Stimulated activated CD4-positive, alpha-beta T cell treated with anti-CD3 and anti-CD28 coated beads, Interleukin-4, amount 100 ng/mL, for 1 hour (primary cell): ENCODE measurements around the gene EXOC3L2.
A peak's percentile ranks its signal among the peaks of the same experiment; 100 is the strongest.
"Not testable (repeated sequence)": the region's sequence is repeated elsewhere in the genome, so short reads cannot be mapped to it uniquely, and the experiment has no call there.

Experiments used
- DNase-seq: peaks from one replicate; pipeline ENCODE4 v3.0.0-alpha.2; 2020

The EXOC3L2 gene

DNA sequence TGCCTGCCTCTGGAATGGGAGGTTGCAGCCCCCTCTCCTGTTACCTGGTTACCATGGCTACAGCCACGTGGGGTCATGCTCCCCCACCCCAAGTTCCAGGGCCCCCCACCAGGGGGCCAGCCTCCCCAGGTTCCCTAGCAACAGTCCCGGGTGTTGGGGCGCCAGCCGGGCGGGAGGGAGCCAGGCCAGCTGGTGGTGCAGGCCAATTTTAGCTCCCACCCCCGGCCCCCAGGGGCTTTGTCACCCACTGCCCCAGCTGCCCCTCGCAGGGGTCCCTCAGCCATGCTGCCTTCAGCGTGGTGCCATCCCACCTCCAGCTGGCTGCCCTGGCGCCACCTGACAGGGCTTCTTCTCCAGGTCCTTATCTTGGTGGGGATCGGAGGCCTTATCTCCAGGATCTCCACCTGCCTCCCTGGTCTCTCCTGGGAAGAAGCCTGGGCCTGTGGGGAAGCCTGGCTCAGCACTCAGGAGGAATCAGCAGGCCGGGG is 8.9 kb upstream of the EXOC3L2 start:
- peak; percentile 15 for DNase-seq

DNA sequence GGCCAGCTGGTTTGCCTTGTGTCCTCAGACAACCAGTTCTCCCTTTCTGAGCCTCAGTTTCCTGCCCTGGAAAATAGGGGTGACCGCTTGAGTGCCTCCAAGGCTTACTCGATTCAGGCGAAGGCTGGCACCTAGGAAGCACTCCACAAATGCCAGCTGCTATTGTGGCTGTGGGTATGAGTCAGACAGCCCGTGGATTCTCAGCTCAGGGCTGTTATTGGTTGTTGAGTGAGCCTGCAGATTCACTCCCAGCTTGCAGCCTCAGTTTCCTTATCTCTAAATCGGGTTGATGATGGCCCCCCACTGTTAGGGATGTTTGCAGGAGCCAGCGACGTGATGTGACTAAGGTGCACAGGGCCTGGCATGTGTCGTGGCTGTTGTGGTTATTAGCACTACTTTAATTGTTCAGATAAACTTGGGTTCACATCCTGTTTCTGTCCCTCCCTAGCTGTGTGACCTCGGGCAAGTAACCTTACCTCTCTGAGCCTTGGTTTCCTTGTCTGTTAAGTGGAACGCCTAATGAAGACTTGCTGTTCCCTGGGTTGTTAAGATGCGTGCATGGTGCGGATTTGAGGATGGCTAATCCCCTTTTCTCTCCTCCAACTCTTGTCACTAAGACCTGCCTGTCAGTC is 8.3 kb upstream of the EXOC3L2 start:
- DNase-seq: no peak

DNA sequence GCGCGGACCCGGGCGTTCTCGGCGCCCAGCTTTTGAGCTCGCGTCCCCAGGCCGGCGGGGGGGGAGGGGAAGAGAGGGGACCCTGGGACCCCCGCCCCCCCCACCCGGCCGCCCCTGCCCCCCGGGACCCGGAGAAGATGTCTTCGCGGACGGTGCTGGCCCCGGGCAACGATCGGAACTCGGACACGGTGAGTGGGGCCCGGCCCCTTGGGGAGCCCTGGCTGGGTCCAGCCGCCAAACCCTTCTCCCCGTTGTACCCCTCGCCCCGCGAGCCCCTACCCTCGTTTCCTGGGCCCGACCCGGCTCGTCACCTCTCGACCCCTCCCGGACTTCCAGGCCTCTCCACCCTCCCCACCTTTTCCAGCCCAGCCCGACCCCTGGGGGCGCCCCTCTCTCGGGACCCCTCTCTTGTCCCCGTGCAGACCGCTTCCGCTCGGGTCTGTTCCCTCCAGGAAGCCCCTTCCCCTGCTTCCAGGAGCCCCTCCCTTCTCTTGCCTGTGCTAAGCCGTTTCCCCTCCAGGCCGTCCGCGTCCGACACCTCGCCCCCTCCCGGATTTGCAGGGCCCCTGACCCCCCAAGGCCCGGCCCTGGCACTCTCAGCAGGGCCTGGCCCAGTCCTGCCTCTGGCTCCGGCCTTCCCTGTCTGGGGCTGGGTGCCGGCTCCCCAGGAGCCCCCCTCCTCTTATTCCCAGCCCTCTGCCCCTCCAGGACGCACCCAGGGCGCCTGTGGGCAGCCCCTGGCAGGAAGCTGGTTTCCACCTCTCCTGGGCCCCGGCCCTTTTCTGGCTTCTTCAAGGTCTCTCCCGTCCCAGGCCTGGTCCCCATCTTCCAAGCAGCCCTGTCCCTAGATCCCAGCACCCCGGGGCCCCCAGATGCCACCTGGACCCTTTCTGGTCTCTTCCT is 6.5 kb upstream of the EXOC3L2 start:
- peak; percentile 7 for DNase-seq

DNA sequence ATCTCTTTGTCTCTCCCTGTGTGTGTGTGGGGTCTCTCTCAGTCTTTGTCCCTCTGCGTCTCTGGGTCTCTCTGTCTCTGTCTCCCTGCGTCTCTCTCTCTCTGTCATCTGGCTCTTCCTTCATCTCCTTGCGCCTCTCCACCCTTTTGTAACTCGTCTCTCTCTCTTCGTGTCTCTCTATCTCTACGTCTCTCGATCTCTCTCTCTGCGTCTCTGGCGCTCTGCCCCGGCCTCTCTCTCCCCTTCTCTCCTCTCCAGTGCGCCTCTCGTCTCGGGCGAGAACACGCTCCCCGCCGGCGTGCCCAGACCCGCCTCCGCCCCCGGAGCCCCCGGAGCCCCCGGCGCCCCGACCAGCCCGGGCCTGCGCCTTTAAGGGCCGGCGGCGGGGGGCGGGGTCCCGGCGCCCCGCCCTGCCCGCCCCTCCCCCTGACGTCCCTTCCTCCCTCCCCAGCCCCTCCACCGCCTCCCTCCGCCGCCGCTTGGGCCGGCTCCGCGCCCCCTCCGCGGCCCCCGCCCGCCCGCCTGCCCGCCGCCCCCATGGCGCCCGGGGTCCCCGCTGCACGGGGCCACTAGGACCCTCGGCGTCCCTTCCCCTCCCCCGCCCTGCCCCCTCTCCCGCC is 5.7 kb upstream of the EXOC3L2 start, which contains the start of gene MARK4:
Gene MARK4 (plus strand): TSS at position 440 of the 620 bp plus-strand sequence. CDS start 318 bp downstream, outside the sequence.
- peak; percentile 64 for DNase-seq

DNA sequence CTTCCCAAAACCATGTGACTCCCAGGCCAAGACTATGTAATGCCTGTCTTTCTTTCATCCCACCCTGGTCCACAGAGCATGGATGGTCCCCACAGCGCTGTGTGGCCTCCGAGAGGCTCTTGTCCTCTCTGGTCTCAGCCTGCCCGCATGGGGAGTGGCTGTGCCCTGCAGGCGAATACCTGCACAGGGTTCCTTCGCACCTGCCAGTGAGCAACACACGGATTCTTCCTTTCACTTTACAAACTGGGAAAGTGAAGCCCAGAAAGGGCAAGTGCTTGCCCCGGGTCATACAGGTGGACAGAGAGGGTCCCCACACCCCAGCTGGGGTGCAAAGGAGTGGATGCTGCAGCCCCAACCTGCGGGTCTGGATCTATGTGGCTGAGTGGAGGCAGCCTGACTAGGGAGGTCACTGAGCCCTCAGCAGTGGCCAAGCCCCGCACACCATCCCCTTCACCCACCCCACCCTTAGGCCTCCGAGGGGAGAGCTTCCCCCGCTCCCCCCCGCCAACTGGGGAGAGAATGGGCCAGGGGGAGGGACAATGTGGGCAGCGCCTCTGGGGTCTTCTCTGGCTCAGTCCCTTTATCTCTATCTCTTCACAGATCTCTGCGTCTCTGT is 5.1 kb upstream of the EXOC3L2 start:
- DNase-seq: no peak

DNA sequence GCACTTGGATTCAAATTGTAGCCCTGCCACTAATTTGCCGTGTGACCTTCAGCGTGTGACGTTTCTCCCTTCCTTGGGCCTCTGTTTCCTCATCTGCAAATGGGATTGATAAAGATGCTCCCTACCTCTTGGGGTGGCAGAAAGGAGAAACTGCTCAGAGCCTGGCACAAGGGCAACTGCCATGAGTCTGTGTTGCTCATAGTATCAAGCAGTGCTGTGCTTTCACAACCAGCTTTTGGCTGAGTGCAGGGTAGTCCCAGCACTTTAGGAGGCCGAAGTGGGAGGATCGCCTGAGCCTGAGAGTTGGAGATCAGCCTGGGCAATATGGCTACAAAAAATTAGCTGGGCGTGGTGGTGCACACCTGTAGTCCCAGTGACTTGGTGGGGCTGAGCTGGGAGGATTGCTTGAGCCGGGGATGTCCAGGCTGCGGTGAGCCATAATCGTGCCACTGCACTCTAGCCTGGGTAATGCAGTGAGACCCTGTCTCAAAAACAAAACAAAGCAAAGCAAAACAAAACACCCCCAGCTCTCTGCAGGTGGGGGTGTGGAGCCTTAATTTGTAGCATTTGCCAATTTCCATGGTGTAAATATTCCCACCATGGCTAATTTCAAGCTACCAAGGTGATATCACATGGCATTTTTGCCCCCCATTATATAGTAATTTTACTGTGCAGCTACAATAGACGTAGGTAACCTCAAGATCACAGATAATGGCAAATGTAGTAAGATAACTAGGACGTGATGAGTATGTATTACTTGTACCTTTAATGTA is 4.2 kb upstream of the EXOC3L2 start:
- DNase-seq: no peak

DNA sequence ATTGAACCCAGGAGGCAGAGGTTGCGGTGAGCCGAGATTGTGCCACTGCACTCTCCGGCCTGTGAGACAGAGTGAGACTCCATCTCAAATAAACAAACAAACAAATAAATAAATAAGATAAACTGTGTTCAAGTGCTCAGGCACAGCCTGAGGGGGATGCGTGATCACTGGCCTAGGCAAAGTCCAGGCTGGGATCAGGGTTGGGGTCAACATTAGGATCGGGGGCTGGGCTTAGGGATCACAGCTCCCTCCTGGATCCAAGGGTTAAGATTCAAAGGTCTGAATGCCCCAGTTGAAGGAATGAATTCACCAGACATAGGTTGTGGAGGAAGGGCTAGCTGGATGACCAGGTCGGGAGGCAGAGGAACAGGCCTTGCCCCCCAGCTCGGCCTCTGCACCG is 1.9 kb upstream of the EXOC3L2 start:
- DNase-seq: no peak

DNA sequence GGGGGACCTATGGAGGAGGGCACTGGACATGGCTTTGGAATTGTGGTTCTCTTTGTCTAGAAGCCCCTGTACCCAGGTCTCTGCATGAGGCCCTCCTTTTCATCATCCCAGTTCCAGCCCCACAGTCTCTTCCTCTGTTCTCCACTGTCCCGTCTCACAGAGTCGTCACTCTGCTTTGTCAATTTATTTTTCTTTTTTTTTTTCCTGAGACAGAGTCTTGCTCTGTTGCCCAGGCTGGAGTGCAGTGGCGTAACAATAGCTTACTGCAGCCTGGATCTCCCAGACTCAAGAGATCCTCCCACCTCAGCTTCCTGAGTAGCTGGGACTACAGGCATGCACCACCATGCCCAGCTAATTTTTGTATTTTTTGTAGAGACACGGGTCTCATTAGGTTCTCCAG is 619 bp upstream of the EXOC3L2 start:
- no peak for DNase-seq

DNA sequence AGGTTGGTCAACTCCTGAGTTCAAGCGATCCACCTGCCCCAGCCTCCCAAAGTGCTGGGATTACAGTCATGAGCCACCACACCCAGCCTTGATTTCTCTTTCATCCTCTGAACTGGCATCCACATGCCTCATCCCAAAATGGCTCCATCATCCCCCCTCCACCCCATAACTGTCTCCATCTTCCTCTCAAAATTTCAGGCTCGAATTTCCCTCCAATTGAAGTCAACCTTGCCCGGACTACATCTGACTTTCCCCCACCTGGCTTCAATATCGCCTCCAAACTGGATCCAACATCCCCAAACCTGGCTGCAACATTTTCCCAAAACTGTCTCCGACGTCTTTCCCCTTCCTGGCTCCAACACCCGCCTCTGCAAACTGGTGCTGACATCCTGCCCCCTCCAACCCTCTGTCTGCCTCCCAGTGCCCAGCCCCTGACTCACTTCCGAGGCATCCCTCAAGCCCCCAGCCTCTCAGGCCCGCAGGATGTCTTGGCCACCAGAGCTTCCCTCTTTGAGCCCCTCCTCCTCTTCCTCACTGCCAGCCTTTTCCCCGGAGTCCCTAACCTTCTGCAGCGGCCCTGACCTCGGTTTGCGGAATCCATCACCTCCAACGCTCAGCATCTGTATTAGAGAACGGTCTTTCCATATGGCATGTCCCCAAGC is 943 bp downstream of the EXOC3L2 start:
- DNase-seq: no peak

DNA sequence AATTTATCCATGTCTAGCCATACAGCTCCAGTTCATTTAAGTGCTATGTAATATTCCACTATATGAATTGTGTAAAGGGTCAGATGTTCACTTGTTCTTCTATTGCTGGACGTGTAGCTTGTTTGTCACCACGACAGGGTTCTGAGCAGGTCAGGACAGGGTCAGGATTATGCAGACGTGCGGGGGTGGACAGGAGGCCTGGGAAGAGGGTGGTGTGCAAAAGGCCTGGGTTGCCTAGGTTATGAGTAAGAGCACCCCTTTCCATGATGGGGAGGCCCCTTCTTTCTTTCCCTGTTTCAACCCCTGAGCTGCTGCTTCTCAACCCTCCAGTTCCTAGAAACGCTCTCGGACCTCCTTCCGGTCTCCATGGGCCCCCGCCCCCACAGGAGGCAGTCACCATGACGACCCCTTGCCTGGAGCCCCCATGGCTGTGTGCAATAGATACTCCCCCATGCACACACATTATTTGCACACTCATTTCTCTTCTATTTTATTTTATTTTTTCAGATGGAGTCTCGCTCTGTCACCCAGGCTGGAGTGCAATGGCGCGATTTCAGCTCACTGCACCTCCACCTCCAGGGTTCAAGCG is 2.0 kb downstream of the EXOC3L2 start:
- DNase-seq: no peak

DNA sequence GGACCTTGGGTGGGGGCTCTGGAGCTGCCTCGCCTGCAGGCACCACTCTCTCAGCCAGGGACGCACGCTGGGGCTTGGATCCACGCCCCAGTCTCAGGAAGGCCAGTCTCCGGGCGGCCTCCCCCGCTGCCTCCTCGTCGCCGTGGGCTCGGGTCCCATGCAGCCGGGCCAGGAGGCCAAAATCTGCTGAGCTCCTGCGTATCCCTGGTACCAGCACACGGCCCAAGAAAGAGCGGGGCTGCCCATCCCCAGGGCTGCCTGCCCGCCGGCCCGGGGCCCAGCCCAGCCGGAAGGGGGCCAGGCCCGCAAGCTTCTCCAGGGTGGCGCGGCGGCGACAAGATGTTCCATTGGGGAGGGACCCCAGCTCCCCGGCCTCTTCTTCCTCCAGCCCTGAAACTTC is 6.7 kb downstream of the EXOC3L2 start:
- DNase-seq: no peak

DNA sequence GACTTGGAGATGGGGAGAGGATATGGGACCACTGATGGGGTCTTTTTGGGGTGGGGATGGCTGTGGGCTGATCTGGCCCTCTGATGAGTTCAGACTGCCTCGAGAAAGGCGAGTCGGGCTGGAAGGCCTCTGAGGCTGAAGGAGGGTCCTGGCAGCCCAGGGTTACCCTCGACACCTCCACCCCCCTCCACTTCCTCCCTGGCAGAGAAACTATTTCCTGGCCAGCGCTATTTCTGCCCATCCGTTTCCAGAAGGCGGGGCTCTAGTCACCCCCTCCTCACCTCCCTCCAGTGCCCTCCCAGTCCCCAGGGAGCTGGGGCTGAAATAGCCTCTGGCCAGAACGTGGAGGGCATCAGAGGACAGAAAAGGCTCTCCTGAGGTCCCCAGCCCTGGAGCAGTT is 9.7 kb downstream of the EXOC3L2 start:
- DNase-seq: no peak

DNA sequence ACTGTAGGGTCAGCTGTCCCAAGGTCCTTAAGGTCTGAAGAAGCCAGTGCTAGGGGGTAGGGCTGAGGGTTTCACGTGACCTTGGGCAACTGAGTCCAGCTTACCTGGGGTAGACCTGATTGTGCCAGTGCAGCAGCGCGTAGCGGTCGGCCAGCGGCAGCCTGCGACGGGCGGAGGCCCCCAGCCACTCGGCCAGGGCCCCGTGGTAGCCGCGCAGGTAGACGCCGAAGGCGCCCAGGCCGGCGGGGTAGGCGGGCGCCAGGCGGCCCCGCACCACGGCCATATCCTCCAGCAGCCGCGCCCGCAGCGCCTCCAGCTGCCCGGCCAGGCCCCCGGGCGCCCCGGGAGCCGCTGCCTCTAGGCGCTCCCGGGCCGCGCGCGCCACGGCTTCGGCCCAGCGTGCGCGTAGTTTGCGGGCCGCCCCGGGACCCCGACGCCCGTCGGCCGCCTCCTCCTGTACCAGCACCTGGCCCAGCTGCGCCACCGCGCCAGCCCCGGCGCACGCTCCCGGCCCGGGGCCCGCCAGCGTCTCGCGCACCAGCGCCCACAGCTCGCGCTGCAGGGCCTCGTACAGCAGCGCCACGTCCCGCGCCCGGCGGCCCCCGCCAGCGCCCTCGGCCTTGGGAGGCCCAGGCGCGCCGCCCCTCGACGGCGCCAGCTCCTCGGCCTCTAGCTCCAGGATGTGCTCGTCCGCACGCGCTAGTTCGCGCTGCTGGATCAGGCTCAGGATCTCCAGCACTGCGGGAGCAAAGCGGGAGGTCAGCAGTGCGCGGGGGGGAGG is 10.9 kb downstream of the EXOC3L2 start:
- no peak for DNase-seq

DNA sequence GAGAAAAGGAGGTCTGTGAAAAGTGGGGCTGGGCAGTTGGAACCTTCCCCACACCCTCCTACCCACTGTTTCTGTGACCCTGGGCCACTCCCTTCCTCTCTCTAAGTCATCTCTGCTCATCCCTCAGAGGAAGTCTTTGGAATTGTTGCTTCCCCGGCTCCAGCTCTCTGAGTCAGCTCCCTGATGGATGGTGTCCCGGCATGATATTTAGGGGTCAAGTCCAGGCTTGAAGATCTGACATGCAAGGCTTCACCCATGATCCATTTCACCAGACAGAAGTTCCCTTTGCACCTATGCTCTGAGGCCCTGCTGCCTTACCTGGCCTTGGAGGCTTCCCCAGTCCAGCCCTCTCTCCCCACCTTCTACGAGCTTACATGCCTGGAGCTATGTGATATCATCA is 13.3 kb downstream of the EXOC3L2 start:
- DNase-seq: no peak

DNA sequence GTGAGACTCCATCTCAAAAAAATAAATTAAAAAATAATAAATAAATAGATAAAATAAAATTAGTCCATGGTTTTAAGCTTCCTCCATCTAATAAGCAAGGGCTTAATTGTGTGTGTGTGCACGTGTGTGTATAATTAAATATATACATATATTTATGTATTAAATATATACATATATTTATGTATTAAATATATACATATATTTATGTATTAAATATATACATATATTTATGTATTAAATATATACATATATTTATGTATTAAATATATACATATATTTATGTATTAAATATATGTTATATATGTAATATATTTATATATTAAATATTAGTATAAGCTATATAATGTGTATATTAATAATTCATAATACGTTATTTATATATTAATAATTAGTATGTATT is 16.2 kb downstream of the EXOC3L2 start:
- DNase-seq: not testable (repeated sequence)

DNA sequence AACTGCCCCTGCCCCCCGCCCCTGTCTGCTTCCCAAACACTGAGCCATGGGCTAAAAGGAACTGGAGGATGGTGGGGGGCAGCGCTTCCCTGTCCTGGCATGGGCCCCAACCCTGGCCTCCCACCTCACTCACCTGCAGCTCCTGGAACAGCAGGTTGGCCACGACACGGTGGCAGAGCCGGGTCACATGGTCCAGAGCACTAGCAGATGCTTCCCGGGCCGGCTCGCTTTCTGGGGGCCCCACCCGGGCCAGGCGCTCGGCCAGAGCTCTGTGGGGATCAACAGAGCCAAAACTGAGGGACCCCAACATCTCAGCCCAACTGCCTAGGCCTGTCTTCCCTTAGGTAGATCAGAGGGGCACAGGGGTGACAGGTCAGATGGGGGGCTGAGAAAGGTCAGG is 20.6 kb downstream of the EXOC3L2 start:
- no peak for DNase-seq

DNA sequence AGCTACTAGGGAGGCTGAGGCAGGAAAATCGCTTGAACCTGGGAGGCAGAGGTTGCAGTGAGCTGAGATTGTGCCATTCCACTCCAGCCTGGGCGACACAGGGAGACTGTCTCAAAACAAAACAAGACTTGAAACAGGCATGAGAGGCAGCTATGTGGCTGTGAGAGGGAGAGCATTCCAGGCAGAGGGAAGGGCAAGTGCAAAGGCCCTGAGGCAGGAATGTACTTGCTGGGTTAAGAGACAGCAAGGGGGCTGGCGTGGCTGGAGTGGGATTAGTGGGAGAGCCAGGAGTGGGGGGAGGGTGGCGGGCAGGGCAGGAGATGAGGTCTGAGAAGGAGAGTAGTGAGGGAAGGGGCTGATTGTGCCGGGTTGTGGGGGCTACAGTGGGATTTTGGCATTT is 21.3 kb downstream of the EXOC3L2 start:
- DNase-seq: no peak

DNA sequence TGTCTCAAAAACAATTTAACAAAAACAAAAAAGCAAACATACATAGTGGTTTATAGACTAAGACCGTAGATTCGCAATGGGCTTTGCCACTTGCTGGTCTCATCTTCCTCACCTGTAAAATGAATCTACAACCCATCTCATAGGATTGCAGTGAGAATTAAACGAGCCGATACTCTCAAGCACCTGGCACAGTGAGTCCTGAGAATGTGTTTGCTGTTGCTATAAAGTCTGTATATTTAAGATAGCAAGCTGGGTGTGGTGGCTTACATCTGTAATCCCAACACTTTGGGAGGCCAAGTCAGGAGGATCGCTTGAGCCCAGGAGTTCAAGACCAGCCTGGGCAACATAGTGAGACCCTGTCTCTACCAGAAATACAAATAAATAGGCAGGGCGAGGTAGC is 22.5 kb downstream of the EXOC3L2 start:
- no peak for DNase-seq

DNA sequence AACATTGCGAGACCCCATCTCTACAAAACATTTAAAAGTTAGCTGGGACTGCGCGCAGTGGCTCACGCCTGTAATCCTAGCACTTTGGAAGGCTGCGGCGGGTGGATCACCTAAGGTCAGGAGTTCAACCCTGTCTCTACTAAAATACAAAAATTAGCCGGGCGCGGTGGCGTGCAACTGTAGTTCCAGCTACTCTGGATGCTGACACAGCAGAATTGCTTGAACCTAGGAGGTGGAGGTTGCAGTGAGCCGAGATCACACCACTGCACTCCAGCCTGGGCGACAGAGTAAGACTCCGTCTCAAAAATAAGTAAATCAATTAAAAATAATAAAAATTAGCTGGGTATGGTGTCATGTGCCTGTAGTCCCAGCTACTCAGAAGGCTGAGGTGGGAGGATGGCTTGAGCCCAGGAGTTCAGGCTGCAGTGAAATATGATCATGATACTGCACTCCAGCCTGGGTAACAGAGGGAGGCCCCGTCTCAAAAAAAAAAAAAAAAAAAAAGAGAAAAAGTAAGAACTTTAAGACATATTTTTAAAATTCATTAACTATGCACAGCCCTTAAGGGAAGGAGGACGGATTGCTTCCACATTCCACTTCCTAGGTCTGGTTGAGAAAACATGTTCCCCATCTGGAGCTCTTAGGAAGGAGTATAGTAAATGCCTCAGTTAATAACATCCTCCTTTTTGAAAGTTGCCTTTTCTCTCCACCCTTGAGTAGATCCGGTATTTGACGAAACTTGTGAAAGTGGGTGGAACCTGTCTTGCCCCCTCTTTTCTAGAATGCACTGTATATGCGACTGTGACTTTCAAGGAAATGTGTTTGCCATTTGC is 26.1 kb downstream of the EXOC3L2 start:
- no peak for DNase-seq

DNA sequence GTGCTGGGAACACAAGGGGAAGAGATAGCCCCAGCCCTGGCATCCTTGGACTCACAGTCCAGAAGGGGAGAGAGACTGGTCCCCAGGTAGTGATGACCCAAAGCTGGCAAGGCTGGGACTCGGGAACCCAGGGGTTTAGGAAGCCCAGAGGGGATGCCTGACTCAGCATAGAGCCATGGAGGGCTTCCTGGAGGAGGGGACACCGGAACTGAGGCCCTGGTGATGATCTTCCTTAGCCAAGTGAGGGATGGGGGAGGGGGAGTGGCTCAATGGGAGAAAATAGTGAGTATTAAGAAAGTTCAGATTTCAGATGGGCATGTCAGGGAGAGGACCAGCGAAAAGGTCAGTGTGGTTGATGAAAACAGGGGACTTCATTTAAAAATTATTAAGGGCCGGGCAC is 26.8 kb downstream of the EXOC3L2 start:
- DNase-seq: no peak
